HG03025 (cell line): ENCODE data around the gene KIF1B.

ENCODE experiments used
- ATAC-seq: cut with Tn5 transposase; IDR thresholded peaks from one replicate; pipeline ENCODE4 v1.9.1; 2021; ENCODE audit warnings: mild to moderate bottlenecking, moderate library complexity; ENCODE audit not compliant: unreplicated experiment, low FRiP score

The KIF1B gene, protein sequence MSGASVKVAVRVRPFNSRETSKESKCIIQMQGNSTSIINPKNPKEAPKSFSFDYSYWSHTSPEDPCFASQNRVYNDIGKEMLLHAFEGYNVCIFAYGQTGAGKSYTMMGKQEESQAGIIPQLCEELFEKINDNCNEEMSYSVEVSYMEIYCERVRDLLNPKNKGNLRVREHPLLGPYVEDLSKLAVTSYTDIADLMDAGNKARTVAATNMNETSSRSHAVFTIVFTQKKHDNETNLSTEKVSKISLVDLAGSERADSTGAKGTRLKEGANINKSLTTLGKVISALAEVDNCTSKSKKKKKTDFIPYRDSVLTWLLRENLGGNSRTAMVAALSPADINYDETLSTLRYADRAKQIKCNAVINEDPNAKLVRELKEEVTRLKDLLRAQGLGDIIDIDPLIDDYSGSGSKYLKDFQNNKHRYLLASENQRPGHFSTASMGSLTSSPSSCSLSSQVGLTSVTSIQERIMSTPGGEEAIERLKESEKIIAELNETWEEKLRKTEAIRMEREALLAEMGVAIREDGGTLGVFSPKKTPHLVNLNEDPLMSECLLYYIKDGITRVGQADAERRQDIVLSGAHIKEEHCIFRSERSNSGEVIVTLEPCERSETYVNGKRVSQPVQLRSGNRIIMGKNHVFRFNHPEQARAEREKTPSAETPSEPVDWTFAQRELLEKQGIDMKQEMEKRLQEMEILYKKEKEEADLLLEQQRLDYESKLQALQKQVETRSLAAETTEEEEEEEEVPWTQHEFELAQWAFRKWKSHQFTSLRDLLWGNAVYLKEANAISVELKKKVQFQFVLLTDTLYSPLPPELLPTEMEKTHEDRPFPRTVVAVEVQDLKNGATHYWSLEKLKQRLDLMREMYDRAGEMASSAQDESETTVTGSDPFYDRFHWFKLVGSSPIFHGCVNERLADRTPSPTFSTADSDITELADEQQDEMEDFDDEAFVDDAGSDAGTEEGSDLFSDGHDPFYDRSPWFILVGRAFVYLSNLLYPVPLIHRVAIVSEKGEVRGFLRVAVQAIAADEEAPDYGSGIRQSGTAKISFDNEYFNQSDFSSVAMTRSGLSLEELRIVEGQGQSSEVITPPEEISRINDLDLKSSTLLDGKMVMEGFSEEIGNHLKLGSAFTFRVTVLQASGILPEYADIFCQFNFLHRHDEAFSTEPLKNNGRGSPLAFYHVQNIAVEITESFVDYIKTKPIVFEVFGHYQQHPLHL (N-terminal part only)

DNA sequence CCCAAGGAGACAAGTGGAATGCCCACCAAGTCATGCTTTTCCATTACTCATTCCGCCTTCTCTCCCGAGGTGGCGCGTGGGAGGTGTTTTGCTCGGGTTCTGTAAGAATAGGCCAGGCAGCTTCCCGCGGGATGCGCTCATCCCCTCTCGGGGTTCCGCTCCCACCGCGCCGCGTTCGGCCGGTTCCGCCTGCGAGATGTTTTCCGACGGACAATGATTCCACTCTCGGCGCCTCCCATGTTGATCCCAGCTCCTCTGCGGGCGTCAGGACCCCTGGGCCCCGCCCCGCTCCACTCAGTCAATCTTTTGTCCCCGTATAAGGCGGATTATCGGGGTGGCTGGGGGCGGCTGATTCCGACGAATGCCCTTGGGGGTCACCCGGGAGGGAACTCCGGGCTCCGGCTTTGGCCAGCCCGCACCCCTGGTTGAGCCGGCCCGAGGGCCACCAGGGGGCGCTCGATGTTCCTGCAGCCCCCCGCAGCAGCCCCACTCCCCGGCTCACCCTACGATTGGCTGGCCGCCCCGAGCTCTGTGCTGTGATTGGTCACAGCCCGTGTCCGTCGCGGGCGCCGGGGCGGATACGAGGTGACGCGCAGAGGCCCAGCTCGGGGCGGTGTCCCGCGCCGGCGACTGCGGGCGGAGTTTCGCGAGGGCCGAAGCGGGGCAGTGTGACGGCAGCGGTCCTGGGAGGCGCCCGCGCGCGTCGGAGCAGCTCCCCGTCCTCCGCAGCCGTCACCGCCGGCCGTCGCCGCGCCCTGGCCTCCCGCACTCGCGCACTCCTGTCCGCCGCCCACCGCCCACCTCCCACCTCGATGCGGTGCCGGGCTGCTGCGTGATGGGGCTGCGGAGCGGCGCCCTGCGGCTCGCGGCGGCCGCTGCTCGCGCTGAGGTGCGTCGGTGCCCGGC, at the start of gene KIF1B:
Gene KIF1B, plus strand, starts transcription at position 666 of the 906 bp plus-strand sequence. CDS start 21,759 bp downstream, outside the sequence.
- peak; percentile 99 for ATAC-seq

DNA sequence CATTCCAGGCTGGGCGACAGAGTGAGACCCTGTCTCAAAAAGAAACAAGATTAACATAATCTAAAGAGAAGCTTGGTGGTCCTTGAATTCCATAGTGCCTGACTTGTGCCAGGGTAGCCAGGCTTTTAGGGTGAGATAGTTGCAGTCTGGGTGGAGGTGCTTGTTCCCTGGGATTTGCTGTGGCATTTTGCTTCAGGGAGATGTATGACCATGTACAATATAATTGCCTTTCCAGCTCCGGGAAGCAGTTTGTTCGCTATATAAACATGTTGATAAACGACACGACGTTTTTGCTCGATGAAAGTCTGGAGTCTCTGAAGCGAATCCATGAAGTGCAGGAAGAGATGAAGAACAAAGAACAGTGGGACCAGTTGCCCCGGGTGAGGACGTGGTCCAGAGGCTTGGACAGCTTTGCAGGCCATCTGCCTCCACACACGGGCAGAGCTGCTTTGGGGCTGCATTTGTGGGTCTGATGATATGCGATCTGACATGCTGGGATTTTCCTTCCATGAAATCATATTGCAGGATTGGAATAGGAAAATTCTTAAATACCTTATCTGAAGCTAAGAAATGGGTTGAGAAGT, 49.4 kb upstream of the KIF1B start:
- no peak for ATAC-seq

DNA sequence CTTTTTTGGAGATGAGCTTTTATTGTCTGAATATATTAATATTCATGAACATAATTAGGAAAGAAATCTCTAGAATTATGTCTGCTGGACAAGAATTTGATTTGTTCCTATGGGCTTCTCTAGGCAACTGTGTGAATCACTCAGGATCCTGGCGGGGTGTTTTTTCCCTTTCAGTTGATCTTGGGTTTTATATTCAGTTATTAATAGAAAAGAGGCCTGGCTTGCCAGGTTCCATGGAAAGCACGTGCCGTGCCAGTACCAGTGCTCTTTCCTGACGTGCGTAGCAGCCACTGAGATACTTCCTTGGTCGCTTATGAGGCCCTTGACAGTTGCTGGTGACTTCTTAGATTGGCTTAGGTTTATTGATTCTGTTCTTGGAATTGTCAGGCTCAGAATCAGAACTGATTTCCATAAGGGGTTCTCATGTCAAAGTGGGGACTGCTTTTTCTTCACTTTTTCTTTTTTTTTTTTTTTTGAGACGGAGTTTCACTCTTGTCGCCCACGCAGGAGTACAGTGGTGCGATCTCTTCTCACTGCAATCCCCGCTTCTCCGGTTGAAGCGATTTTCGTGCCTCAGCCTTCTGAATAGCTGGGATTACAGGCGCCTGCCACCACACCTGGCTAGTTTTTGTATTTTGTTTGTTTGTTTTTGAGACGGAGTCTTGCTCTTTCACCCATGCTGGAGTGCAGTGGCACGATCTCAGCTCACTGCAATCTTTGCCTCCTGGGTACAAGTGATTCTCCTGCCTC, 48.7 kb upstream of the KIF1B start:
- ATAC-seq = no peak

DNA sequence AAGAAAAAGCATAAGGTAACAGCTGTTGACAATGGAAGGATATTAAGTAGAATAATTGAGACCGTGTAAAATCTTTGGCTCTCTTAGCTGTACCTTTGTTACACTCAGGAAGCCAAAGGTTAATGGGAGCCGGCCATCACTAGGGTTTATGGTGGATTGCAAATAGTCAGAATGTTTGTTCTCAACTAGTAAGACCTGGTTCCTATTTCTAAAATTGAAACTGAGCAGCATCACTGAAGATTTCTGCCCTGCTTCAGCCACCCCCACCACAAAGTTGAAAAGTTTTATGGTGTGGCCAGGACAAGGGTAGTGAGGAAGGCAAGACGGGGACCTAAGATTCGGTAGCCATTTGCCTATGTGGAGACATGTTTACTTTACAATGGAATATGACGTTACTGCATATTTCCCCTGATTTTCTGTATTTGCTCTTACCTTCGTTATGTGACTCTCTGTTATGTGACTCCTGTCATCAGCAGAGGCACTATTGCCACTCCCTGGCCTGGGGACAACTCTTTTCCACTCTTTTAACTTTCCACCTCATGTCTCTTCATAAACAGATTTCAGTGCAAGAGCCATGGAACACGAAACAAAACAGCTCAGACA, 41.4 kb upstream of the KIF1B start:
- ATAC-seq = no peak

DNA sequence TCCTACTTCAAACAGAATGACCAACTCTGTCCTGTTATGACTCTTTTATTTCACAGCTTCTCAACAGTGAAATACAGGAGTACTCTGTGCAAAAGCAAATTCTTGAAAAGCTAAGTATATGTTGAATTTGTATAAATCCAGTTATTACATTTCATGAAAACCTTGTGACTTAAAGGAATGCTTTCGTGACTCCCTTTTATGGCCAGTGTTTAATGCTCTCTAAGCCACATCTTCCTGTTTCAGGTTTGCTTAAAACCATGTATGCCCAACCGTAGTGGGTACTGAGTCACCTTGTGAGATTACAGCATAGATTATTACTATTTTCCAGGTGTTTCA, 40.2 kb upstream of the KIF1B start:
- ATAC-seq = no peak

DNA sequence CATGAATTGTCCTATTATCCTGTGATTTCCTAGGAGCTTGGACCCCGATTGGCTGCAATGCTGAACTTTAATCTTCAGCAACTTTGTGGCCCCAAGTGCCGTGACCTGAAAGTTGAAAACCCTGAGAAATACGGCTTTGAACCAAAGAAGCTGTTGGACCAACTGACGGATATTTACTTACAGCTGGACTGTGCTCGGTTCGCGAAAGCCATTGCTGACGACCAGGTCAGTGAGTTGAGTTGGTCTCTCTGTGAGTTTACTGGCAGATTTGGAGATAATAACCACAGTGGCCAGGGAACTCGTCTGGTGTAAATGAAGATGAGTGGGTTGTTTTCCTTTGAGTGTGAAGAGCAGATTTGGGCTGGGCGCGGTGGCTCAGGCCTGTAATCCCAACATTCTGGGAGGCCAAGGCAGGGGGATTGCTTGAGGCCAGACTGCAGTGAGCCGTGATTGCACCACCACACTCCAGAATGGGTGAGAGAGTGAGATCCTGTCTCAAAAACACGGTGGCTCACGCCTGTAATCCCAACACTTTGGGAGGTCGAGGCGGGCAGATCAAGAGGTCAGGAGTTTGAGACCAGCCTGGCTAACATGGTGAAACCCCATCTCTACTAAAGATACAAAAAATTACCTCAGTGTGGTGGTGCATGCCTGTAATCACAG, 39.1 kb upstream of the KIF1B start:
- no peak for ATAC-seq

DNA sequence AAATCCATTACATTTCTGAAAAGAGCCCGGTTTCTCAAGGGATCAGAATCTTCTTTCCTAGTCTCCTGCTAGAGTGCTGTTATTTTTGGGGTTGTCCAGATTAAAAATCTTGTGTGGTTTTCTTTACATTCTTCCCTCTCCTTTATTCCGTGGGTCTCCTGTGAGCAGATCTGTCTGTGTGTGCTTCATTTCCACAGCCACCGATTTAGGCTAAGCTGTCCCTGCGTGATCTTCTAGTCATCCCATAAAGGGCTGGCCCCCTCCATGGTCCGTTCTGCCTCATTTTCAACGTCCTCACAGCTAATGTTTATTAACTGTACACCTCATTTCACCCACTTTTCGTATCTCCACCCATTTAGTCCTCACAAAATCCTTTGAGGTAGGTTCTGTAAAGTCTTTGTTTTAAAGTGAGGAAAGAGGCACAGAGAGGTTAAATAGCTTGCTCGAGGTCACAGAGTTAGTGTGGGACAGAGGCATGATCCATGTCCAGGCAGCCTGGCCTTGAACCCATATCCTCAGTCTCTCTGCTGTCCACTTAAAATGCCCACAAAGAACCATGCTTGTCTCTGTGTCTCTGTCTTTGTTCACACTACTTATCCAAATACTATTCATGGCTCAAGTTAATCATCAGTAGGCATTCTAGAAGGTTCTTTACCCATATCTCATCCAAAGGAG, 38.2 kb upstream of the KIF1B start:
- no peak for ATAC-seq

DNA sequence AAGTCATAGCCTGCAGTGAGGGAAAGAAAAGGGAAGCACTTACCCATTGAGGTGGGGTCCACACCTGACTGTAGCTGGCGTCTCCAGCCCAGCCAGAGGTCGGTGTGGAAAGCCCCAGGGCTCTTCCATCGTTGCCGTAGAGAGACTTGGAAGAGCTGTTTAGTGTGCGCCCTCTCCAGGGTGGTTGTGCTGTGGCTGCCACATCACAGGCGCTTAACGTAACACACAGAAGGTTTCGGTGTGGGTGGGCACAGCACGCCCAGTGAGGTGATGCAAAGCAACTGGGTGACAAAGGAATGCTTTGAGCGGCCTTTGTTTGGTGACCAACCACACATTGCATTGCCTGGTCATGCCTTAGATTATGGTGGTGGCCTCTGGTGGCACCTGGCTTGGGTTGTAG, 36.8 kb upstream of the KIF1B start:
- no peak for ATAC-seq

DNA sequence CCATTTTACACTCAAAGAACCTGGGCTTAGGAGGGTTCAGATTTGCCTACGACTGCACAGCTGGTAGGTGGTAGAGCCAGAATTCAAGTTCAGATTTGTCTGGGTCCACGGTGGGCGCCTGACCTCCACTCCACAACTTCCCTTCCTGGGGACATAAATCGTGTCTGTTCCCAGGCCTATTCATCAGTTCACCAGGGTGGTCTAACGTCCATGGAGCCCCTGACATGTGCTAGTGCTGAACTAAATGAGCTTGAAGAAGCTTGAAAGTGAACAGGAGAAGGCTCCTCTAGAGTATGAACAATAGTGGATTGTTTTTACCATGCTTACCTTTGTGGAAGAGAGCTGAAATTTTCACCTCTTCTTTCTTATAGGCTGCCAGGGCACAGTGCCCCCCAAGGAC, 32.5 kb upstream of the KIF1B start:
- no peak for ATAC-seq

DNA sequence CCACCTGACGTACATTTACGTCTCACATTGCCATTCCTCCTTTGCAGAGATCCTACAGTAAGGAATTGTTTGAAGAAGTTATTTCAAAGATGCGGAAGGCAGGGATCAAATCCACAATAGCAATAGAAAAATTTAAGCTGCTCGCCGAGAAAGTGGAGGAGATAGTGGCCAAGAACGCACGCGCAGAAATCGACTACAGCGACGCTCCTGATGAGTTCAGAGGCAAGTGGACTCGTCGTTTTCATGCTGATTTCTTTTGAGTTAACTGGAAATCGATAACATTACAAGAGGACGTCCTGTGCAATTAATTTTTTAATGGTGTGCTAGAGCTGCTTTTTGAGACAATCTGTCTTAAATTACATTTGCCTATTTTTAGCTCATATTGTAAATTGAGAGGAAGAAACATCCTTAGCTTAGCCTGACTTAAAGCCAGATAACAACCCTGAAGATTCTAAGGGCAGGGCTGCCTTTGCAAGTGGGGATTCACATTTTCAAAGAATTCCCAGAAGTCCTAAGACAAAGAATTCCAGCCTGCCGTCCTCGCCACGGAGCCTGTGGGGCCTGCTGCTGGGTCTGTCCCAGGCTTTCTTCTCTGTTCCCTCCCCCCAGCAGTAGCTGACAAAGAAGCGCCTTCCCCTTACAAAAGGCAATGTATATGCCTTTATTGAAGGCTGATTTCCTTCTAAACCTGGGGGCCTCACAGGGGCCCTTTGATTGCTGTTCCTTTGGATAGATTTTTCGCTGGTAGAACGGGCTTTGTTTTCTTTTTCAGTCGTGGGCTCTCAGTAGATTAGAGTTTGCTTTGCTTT, 31.6 kb upstream of the KIF1B start:
- ATAC-seq = no peak

DNA sequence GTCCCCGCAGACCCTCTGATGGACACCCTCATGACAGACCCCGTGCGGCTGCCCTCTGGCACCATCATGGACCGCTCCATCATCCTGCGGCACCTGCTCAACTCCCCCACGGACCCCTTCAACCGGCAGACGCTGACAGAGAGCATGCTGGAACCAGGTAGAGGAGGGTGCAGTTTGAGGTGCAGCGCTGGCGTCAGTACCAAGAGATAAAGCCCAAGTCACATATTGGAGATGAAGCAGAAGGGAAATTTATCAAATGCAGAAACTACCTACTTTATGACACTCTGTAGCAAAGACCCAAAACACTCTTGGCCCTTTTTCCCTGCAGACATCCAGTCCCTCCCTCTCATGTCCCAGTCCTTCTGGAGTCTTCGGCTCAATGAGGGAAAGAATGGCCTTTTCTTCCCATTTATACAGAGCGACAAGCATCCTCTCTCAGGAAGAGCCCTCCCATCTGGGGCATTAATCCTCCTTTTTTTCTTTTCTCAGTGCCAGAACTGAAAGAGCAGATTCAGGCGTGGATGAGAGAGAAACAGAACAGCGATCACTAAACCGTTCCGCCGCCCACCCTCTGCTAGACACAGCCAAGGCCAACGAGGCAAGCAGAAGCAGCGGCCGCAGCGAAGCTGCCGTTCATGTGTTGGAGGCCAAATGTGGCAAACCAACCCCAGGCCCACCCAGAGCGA, 30.8 kb upstream of the KIF1B start:
- no peak for ATAC-seq

DNA sequence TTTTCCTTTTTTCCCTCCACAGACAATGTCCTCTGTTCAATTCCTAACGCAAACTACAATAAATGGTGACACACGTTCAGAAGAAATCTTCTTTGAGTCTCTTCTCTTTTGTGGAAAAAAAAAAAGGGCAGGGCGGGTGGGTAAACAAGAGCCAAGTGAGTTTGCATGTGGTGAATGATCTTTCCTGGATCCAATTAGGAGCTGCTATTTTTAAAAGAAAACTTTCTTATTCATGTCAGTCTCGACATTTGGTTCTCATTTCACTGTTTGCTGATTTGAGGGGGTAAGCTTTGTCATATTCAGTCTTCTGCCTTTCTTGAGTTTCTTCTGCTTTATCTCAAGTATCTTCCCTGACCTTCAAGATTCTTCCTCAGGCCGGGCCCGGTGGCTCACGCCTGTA, 29.2 kb upstream of the KIF1B start:
- ATAC-seq = no peak

DNA sequence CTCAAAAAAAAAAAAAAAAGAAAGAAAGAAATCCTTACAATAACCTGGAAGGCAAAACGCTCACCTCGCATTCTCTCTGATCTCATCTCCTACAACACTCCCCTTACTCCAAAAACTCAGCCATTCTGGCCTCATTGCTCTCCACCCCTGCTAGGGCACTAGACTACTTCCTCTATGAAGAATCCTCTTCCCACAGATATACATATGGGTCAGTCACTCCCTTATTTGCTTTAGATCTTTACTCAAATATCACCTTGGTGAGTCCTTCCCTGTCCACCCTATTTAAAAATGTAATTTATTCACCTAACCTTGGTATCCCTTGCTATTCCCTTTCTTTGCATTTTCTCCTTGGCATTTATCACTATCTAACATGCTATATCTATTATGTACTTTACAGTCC, 24.6 kb upstream of the KIF1B start:
- ATAC-seq = no peak

DNA sequence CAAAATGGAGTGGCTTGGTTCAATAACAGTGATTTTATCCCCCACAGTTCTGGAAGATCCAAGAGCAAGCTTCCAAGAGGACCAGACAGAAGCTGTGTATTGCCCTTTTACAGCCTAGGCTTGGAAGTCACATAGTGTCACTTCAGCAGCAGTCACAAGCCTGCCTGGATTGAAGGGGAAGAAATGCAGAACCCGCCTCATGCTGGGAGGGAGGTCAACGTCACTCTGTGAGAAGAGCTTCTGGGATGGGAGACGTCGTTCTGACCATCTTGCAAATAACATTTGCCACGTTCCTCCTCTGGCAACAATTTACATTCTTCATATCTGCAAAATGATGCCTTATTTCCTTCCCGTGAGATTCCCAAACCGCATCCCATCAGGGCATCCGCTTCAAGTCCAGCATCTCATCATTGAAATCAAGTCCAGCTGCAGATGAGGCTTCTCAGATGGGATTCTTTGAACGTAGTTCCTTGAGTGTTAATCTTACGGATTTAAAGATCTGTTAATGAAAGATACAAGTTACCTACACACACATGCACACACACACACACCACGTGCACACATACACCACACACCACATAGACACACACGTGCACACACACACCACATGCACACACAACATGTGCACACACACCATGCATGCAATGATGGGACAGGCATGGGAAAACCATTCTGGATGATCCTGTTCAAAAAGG, 23.9 kb upstream of the KIF1B start:
- no peak for ATAC-seq

DNA sequence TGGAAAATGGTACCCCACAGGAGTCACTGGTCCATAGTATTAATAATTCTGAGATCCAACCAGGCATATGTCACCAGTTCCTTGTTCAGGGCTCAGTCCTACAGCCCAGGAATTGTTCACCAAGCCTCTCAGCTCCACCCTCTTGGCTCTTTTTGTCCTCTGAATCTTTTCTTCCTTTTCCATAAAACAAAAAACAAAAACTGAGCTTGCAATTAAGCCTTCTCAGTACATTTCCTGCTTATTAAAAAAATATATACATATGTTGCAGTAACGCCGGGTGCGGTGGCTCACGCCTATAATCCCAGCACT, 23.4 kb upstream of the KIF1B start:
- no peak for ATAC-seq

DNA sequence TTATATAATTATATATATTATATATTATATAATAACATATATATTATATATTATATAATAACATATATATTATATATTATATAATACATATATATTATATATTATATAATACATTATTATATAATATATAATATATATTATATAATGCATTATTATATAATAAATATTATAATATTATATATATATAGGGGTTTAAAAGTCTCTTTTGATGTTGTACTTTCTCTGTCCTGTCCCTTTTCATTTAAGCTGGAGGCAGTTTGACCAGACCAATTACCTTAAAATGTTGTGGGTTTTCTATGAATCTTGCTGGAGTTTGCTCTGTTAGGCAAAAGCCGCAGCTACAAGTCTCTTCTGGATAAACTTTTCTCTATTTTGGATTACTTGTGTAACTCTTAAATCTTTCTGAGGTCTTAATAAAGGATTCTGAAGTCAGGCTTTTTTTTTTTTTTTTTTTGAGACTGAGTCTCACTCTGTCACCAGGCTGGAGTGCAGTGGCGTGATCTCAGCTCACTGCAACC, 22.2 kb upstream of the KIF1B start:
- ATAC-seq = no peak
